T-helper 17 cell (primary cell): Measurements from ENCODE around the gene AGPAT3. TPM values are rescaled to one million over a fixed set of nuclear protein-coding genes. Genes with fewer than 3 reads are reported as not detected.

Experiments
- ATAC-seq: fragments of 150-1000 bp; cut with Tn5 transposase; 2 replicates; pipeline ENCODE4 v1.10.0; 2021; ENCODE audit warnings: mild to moderate bottlenecking, moderate library complexity
- DNase-seq, 3 donors: peaks; one replicate each; pipeline versions ENCODE4 v3.0.0 to v3.0.0-alpha.2; 2020 to 2021
- H3K9me3 ChIP-seq: one replicate; pipeline ENCODE4 v1.7.0; 2013; ENCODE audit warnings: low read length, mild to moderate bottlenecking; ENCODE audit not compliant: control insufficient read depth, poor library complexity, severe bottlenecking
- H3K27ac Mint-ChIP-seq: one replicate; pipeline ENCODE4 v1.8.0; 2022; ENCODE audit warnings: mild to moderate bottlenecking, moderate library complexity, mixed read lengths
- H3K27me3 Mint-ChIP-seq: one replicate; pipeline ENCODE4 v1.8.0; 2022; ENCODE audit warnings: mixed read lengths
- H3K36me3 Mint-ChIP-seq: one replicate; pipeline ENCODE4 v1.8.0; 2022; ENCODE audit warnings: low read depth, mixed read lengths
- H3K4me1 Mint-ChIP-seq: one replicate; pipeline ENCODE4 v1.8.0; 2022; ENCODE audit warnings: mild to moderate bottlenecking, mixed read lengths
- H3K4me3 Mint-ChIP-seq: one replicate; pipeline ENCODE4 v1.8.0; 2022; ENCODE audit warnings: mild to moderate bottlenecking, moderate library complexity, mixed read lengths
- total RNA-seq, 4 donors: library from RNA in 2 of 4; stranded (reverse) in 2 of 4; gene quantifications; one replicate each; pipeline ENCODE4 v1.2.3 and lab custom pipeline; 2022 to 2026

Gene AGPAT3
- total RNA-seq, 2 donors from 2014 or later: 64.1 to 67.3 TPM

DNA sequence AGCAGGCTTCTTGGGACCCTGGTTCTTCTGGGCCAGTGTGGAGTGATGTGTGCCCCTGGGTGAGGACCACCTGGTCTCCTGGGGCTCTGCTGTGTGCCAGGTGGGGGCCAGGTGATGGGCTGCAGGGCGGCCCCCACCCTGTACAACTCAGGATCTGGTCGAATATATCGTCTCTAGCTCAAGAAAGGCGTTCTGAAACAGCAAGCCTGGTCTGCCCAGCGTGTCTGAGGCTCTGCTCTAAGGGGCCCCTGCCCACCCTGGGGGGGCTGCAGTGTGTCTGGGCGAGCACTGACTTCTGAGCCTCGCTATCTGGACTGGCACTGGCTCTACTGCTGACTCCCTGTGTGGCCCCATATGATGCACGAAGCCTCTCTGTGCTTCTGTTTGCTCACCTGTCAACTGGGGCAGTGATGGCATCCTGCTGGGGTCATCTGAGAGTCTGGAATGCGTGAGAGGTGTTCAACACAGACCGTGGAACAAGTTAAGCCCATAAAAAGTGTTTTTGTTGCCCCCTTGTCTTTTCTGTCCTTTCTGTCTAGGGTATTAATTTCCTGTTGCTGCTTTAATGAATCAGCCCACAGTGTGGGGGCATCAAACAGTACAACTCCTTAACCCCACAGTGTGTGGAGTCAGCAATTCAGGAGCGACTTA is 91.1 kb downstream of the AGPAT3 start:
- ATAC-seq: no peak

DNA sequence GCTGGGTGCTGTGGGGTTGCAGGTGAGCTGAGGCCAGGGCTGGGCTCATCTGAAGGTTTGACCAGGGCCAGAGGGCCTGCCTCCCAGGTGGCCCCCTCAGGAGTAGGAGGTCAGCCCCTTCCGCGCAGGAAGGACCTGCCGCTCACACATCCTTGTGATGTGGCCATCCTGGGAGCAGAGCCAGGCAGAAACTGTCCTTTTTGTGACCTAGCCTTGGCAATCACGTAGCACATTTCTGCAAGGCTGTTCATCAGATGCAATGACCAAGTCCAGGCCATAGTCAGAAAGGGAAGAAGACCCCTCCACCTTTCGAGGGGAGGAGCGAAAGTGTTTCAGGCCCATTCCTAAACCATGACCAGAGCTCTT is 91.6 kb downstream of the AGPAT3 start:
- H3K27ac Mint-ChIP-seq: peak overlapping the region; percentile 29
- H3K4me1 Mint-ChIP-seq: peaks cover 9% of the 10 kb centered on the region
- H3K27me3 Mint-ChIP-seq: no peaks in the 10 kb centered on the region
- ATAC-seq: no peak
- DNase-seq: no peak
- no peaks in the 10 kb centered on the region for H3K36me3 Mint-ChIP-seq
- no peaks in the 10 kb centered on the region for H3K9me3 ChIP-seq
- H3K4me3 Mint-ChIP-seq: no peak overlapping the region

More for the DNA sequence above, 91.1 kb downstream of the AGPAT3 start:
- no peaks in the 10 kb centered on the region for H3K36me3 Mint-ChIP-seq
- DNase-seq: no peak
- H3K9me3 ChIP-seq: no peaks in the 10 kb centered on the region
- peak overlapping the region; percentile 29 for H3K27ac Mint-ChIP-seq
- H3K4me1 Mint-ChIP-seq: peaks cover 10% of the 10 kb centered on the region
- no peaks in the 10 kb centered on the region for H3K27me3 Mint-ChIP-seq
- H3K4me3 Mint-ChIP-seq: no peak overlapping the region

DNA sequence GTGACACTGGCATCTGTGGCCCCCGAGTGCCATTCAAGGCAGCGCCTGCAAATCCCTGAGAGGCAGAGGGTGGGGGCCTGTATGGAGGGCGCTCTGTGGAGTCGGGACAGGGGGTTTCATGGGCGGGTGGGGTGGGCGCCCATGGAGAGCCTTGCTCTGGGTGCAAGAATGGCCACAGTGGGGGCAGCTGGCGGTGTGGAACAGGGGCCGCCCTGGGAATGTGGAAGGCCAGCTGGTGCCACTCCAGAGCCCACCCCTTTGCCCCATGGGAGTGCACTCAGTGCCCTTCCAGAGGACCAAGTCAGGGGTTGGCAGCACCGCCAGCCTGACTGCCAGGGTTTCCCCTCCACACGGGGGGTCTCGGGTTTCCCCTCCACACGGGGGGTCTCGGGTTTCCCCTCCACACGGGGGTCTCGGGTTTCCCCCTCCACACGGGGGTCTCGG is 92.1 kb downstream of the AGPAT3 start:
- no peak for ATAC-seq
- Mint-ChIP-seq H3K4me3 (no peak overlapping the region), H3K27me3 (no peaks in the 10 kb centered on the region), H3K27ac (no peak overlapping the region), H3K4me1 (peaks cover 8% of the 10 kb centered on the region), H3K36me3 (no peaks in the 10 kb centered on the region)
- H3K9me3 ChIP-seq: no peaks in the 10 kb centered on the region
- DNase-seq: no peak

DNA sequence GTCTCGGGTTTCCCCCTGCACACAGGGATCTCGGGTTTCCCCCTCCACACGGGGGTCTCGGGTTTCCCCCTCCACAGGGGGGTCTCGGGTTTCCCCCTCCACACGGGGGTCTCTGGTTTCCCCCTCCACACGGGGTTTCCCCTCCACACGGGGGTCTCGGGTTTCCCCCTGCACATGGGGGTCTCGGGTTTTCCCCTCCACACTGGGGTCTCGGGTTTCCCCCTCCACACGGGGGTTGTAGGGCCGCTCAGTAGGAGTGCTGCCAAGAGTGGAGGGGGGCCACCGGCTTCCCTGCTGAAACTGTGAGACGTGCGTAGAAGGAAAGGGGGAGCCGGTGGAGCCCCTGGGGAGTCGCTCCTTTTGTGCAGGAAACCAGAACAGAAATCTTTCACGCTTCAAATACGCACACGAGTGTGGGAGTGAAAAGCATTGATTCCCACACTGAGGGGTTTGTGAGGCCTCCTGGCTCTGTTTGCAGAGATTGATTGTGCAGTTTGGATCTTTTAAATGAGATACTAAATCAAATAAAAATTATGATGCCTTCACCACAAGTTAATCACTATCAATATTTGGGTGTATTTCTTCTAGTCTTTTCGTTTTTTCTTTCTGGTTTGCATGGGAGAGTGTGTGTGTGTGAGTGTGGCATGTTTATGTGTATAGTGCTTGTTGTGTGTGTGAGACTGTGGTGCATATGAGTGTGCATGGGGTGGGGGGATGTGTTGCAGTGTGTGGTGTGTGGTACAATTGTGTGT is 92.8 kb downstream of the AGPAT3 start:
- H3K4me3 Mint-ChIP-seq: no peak overlapping the region
- H3K27ac Mint-ChIP-seq: no peak overlapping the region
- peaks cover 8% of the 10 kb centered on the region for H3K4me1 Mint-ChIP-seq
- no peaks in the 10 kb centered on the region for H3K9me3 ChIP-seq
- no peaks in the 10 kb centered on the region for H3K36me3 Mint-ChIP-seq
- ATAC-seq (no peak), DNase-seq (no peak)
- no peaks in the 10 kb centered on the region for H3K27me3 Mint-ChIP-seq

DNA sequence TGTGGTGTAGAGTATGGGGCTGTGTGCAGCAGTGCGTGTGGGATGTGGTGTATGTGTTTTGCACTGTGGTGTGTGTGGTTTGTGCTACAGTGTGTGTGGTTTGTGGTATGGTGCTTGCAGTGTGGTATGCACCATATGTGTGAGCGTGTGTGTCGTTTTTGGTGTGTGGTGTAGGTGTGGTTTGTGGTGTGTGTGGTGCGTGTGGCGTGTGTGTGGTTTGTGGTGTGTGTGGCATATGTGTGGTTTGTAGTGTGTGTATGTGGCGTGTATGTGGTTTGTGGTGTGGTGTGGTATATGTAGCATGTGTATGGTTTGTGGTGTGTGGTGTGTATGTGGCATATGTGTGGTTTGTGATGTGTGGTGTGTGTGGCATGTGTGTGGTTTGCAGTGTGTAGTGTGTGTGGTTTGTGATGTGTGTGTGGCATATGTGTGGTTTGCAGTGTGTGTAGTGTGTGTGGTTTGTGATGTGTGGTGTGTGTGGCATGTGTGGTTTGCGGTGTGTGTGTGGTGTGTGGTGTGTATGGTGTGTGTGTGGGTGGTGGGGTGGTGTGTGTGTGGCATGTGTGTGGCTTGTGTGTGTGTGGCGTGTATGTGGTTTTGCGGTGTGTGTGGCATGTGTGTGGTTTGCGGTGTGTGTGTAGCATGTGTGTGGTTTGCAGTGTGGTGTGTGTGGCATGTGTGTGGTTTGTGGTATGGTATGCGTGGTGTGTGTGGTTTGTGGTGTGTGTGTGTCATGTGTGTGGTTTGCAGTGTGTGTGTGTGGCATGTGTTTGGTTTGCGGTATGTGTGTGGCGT is 93.5 kb downstream of the AGPAT3 start:
- peaks cover 6% of the 10 kb centered on the region for H3K4me1 Mint-ChIP-seq
- H3K36me3 Mint-ChIP-seq: peaks cover 3% of the 10 kb centered on the region
- no peaks in the 10 kb centered on the region for H3K27me3 Mint-ChIP-seq
- no peaks in the 10 kb centered on the region for H3K9me3 ChIP-seq
- no peak overlapping the region for H3K4me3 Mint-ChIP-seq
- no peak overlapping the region for H3K27ac Mint-ChIP-seq
- DNase-seq (no peak), ATAC-seq (peak; percentile 38)

DNA sequence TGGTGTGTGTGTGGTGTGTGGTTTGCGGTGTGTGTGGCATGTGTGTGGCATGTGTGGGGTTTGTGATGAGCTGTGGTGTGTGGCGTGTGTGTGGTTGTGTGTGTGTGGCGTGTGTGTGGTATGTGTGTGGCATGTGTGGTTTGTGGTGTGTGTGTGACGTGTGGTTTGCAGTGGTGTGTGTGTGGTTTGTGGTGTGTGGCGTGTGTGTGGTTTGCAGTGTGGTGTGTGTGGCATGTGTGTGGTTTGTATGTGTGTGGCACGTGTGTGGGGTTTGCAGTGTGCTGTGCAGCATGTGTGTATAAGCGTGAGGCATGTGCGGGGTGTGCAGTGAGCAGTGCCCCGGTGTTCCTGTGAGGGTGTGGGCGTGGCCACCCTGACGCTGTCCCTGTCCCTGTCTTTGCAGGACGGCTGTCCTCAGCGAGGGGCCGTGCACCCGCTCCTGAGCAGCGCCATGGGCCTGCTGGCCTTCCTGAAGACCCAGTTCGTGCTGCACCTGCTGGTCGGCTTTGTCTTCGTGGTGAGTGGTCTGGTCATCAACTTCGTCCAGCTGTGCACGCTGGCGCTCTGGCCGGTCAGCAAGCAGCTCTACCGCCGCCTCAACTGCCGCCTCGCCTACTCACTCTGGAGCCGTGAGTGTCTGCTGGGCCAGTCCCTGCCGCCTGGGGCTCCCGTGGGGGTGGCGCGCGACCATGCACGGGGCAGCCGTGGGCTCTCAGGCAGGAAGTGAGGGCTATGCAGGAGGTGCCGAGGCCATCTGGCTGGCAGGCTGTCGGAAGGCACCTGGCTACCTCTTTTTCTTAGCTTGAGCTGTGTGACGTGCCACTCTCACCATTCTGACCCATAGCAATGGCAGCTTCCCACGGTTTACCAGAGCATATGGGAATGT is 94.5 kb downstream of the AGPAT3 start:
- no peak overlapping the region for H3K27ac Mint-ChIP-seq
- peaks cover 6% of the 10 kb centered on the region for H3K4me1 Mint-ChIP-seq
- H3K9me3 ChIP-seq: no peaks in the 10 kb centered on the region
- DNase-seq (no peak), ATAC-seq (peak; percentile 42)
- peaks cover 3% of the 10 kb centered on the region for H3K36me3 Mint-ChIP-seq
- no peak overlapping the region for H3K4me3 Mint-ChIP-seq
- no peaks in the 10 kb centered on the region for H3K27me3 Mint-ChIP-seq

DNA sequence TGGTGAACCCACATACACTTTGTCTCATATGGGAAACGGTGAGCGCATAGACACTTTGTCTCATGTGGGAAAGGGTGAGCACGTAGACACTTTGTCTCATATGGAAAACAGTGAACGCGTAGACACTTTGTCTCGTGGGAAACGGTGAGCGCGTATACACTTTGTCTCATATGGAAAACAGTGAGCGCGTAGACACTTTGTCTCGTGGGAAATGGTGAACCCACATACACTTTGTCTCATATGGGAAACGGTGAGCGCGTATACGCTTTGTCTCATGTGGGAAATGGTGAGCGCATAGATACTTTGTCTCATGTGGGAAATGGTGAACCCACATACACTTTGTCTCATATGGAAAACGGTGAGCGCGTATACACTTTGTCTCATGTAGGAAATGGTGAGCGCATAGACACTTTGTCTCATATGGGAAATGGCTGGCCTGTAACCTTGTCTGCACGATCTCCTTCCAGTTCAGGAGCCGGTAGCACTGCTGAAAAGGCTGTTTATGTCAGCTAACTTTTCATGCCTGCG is 96.4 kb downstream of the AGPAT3 start:
- DNase-seq: no peak
- peaks cover 5% of the 10 kb centered on the region for H3K4me1 Mint-ChIP-seq
- H3K4me3 Mint-ChIP-seq: no peak overlapping the region
- H3K9me3 ChIP-seq: no peaks in the 10 kb centered on the region
- H3K36me3 Mint-ChIP-seq: peaks cover 3% of the 10 kb centered on the region
- peak; percentile 38 for ATAC-seq
- H3K27ac Mint-ChIP-seq: no peak overlapping the region
- H3K27me3 Mint-ChIP-seq: no peaks in the 10 kb centered on the region

DNA sequence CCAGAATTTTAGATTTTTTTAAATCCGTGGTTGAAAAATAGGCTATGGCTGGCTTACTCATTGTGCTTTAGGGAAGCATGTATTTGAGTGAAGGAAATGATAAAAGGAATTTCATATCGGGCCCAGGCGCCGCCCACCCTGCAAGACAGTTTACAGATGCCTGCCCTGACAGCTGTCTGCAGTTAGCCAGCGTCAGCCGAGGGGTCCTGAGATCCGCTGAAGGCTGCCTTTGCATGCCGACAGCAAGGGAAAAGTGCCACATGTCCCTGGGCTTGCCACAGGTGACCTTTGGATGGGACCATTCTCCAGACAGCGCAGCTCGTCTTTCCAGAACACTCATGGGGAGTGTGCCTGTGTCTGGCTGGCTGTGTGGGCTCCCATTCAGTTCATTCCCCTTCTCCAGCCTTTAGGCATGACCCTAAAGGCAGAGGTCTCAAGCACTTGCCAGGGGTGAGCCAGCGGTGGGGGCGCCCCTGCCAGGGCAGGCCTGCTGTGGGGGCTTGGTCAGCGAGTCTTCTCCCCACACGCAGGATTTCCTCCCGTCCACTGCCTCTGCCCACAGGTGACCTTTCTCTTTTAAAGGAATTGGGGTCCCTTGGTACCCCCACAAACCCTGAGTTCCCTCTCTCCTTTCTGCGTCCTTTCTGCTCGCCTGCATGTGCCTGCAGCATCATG is 101.0 kb downstream of the AGPAT3 start:
- Mint-ChIP-seq H3K36me3 (peaks cover 7% of the 10 kb centered on the region), H3K27me3 (no peaks in the 10 kb centered on the region), H3K4me3 (no peak overlapping the region), H3K27ac (no peak overlapping the region), H3K4me1 (peaks cover 3% of the 10 kb centered on the region)
- DNase-seq (no peak), ATAC-seq (no peak)
- H3K9me3 ChIP-seq: no peaks in the 10 kb centered on the region

DNA sequence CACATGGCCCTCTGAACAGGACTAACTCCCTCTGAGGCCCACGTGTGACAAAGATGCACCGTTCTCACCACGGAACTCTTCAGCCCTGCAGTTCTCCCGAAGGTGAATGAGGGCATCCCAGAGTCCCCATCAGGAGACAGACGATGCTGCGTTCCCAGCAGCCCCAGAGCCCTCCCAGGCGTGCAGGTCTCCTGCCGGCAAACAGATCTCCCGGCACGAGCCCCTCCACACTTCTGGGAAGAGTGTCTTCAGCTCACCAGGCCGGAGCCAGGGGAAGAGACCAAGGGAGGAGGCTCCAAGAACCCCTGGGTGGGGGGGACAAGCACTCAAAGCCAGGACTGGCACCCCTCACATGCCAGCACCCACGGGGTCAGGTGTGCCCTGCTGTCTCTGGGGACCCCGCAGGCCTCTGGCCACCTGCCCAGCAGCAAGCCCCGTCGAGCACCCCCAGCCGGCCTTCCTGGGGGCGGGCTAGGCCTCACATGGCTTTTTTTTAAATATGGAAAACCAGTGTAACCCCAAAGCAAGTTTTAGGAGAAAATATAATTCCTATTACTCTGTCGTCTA is 102.0 kb downstream of the AGPAT3 start:
- ATAC-seq (no peak), DNase-seq (no peak)
- Mint-ChIP-seq H3K4me3 (no peak overlapping the region), H3K27ac (no peak overlapping the region), H3K36me3 (peaks cover 9% of the 10 kb centered on the region), H3K4me1 (peaks cover 3% of the 10 kb centered on the region), H3K27me3 (no peaks in the 10 kb centered on the region)
- no peaks in the 10 kb centered on the region for H3K9me3 ChIP-seq

DNA sequence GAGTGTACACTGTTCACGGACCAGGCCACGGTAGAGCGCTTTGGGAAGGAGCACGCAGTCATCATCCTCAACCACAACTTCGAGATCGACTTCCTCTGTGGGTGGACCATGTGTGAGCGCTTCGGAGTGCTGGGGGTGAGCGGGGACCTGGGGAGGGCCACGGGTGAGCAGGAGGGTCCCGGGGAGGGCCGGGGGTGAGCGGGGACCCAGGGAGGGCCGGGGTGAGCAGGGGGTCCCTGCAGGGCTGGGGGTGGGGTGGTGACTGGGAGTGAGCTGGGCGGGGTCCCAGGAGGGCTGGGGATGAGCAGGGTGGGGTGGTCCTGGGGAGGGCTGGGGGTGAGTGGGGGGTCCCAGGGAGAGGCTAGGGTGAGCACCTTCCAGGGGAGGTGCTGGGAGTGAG is 103.0 kb downstream of the AGPAT3 start:
- Mint-ChIP-seq H3K4me3 (no peak overlapping the region), H3K36me3 (peaks cover 7% of the 10 kb centered on the region), H3K27ac (no peak overlapping the region), H3K27me3 (no peaks in the 10 kb centered on the region), H3K4me1 (peaks cover 3% of the 10 kb centered on the region)
- no peak for DNase-seq
- no peaks in the 10 kb centered on the region for H3K9me3 ChIP-seq
- no peak for ATAC-seq

DNA sequence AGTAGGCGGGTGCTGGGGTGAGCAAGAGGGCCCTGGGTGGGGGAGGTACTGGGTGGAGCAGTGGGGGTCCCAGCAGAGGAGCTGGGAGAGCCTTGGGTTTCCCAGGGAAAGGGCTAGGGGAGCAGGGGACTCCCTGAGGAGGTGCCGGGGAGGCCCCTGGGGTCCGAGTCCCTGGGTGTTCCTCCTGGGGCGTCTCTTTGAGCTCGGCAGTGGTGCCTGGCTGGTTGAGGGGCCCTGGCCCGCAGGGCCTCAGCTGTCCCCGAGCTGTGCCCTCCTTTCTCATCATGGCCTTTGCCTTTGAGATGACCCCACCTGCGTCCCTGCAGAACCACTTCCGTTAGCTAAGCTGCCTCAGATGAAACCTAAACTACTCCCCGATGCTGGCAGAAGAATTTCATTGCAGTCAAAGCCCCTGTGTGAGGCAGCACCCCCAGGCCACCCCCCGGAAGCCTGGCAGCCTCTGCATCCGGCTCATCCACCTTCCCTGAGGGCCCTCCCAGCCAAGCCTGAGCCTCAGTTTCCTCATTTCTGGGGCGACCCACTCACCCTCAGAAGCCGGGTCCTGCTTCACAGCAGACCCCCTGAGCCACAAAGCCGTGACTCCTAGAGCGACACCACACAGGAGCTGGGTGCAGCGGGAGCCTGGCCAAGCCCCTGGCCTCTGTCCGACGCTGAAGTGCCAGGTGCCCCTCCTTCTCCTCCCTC is 103.5 kb downstream of the AGPAT3 start:
- ATAC-seq (no peak), DNase-seq (no peak)
- Mint-ChIP-seq H3K36me3 (peaks cover 6% of the 10 kb centered on the region), H3K4me1 (peaks cover 3% of the 10 kb centered on the region), H3K27ac (no peak overlapping the region), H3K4me3 (no peak overlapping the region), H3K27me3 (no peaks in the 10 kb centered on the region)
- no peaks in the 10 kb centered on the region for H3K9me3 ChIP-seq
